C4-2B (cell line): ENCODE measurements around the gene CD36.
"Not testable (repeated sequence)": the region's sequence is repeated elsewhere in the genome, so short reads cannot be mapped to it uniquely, and the experiment has no call there.

Experiments
- H3K27ac ChIP-seq: fragments of 450-650 bp; 2 replicates; pipeline ENCODE4 v1.5.1; 2017
- CTCF ChIP-seq: fragments of 450-650 bp; conservative IDR thresholded peaks from 2 replicates; pipeline ENCODE4 v1.5.1; 2017; ENCODE audit warnings: mild to moderate bottlenecking
- ZFX ChIP-seq: fragments of 450-650 bp; IDR thresholded peaks from 2 replicates; pipeline ENCODE4 v1.6.1; 2017

CD36 gene

DNA sequence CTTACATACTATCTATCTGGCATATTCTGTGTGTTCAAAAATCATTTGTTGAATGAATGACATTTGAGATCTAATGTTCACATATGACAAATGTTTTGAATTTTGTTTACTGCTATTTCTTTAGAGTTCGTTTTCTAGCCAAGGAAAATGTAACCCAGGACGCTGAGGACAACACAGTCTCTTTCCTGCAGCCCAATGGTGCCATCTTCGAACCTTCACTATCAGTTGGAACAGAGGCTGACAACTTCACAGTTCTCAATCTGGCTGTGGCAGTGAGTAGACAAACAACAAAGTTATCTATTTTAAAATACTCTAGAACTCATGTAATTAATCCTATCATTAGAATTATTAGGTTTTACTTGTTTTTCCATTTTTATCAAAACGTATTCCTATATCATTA is 22.5 kb downstream of the CD36 start:
- TF ChIP-seq CTCF (no peak), ZFX (no peak)
- H3K27ac ChIP-seq: no peak overlapping the region

DNA sequence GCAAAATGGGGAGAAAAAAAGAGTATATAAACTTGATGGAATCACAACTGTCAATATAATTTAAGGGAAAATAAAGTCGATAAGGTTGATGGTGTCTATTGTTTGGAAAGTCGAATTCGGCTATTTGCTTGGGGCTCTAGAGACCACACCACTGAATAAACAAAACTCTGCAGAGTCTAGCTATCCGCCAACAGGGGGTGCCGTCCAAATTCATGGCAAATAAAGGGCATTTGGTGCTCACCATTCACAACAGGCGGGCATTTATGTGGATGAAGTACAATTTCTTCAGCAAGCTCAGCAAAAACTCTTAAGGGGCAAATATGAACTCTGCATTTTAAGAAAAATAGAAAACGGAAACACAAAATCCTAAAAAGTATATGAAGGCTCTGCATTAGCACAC is 23.3 kb downstream of the CD36 start:
- TF ChIP-seq ZFX (no peak), CTCF (peak; percentile 47)

GRCh38 chr7:80662252-80662651 is 23.8 kb downstream of the CD36 start:
- no peak overlapping the region for H3K27ac ChIP-seq
- TF ChIP-seq CTCF: no peak
- no peak for TF ChIP-seq ZFX

More for the DNA sequence above, 23.3 kb downstream of the CD36 start:
- no peak overlapping the region for H3K27ac ChIP-seq

GRCh38 chr7:80665526-80665925 is 27.1 kb downstream of the CD36 start:
- no peak for TF ChIP-seq CTCF
- TF ChIP-seq ZFX: no peak

DNA sequence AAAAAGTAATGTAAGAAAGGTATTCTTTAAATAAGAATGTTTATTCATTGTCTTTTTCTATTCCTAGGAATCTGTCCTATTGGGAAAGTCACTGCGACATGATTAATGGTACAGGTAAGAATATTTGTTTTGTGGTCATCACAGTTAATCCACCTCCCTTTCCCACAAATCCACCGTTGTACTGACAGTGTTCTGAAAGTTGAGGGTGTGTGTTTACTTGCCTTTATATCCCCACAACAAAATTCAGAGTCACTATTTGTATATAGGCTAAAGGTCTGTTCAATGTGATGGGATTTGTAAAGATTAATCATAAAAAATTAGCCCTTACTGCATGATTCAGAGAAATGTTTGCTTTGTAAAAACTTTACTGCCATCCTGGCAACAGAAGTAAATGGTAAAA is 27.9 kb downstream of the CD36 start:
- no peak overlapping the region for H3K27ac ChIP-seq
- TF ChIP-seq CTCF: no peak
- TF ChIP-seq ZFX: no peak

More at GRCh38 chr7:80665526-80665925, 27.1 kb downstream of the CD36 start:
- H3K27ac ChIP-seq: no peak overlapping the region

DNA sequence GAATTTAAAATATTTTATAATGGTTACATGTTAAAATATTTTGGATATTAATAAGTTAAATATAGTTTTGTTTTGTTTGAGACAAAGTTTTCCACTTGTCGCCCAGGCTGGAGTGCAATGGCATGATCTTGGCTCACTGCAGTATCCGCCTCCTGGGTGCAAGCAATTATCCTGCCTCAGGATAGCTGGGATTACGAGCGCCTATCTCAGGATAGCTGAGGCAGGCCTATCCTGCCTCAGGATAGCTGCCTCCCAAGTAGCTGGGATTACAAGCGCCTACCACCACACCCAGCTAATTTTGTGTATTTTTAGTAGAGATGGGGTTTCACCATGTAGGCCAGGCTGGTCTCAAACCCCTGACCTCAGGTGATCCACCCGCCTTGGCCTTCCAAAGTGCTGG is 30.9 kb downstream of the CD36 start:
- H3K27ac ChIP-seq: not testable (repeated sequence)

GRCh38 chr7:80671744-80672143 is 33.3 kb downstream of the CD36 start:
- no peak overlapping the region for H3K27ac ChIP-seq
- no peak for TF ChIP-seq ZFX
- TF ChIP-seq CTCF: no peak

- no peak overlapping the region for H3K27ac ChIP-seq
- no peak for TF ChIP-seq CTCF
- no peak for TF ChIP-seq ZFX
Observed at GRCh38 chr7:80675090-80675489, 36.6 kb downstream of the CD36 start.
